Activated B cell treated with CpG ODN at 0.5 μM for 24 hours (primary cell): ENCODE results near the gene GRIK4. TPM values are rescaled to one million over a fixed set of nuclear protein-coding genes. Genes with fewer than 3 reads are reported as not detected.

Source experiments
- ATAC-seq: fragments of 200-7000 bp; cut with Tn5 transposase; one replicate; pipeline ENCODE4 v1.10.0; 2021; ENCODE audit warnings: low read depth, mild to moderate bottlenecking, moderate library complexity
- CTCF ChIA-PET: fragments of 350-600 bp; sonication (Branson Sonifier 250); formaldehyde crosslinking; loops from one replicate; lab custom pipeline; 2021; ENCODE audit warnings: antibody characterized with exemption; lab: Charles Lee
- POLR2A ChIA-PET: fragments of 350-600 bp; sonication (Branson Sonifier 250); formaldehyde crosslinking; loops from one replicate; lab custom pipeline; 2021; ENCODE audit warnings: antibody characterized with exemption; lab: Charles Lee
- DNase-seq: peaks from one replicate; pipeline ENCODE4 v3.0.0; 2022
- H3K27ac Mint-ChIP-seq: one replicate; pipeline ENCODE4 v1.8.0; 2020; ENCODE audit warnings: mixed read lengths
- H3K27me3 Mint-ChIP-seq: one replicate; pipeline ENCODE4 v1.8.0; 2021; ENCODE audit warnings: mixed read lengths
- H3K36me3 Mint-ChIP-seq: one replicate; pipeline ENCODE4 v1.8.0; 2021; ENCODE audit warnings: low read depth, mixed read lengths
- H3K4me1 Mint-ChIP-seq: one replicate; pipeline ENCODE4 v1.8.0; 2021; ENCODE audit warnings: mixed read lengths
- H3K4me3 Mint-ChIP-seq: one replicate; pipeline ENCODE4 v1.8.0; 2020; ENCODE audit warnings: mild to moderate bottlenecking, mixed read lengths
- H3K9me3 Mint-ChIP-seq: one replicate; pipeline ENCODE4 v1.8.0; 2020; ENCODE audit warnings: mixed read lengths
- CTCF ChIP-seq: fragments of 200-600 bp; IDR thresholded peaks from one replicate; pipeline ENCODE4 v1.8.0; 2022; ENCODE audit warnings: antibody characterized with exemption, mild to moderate bottlenecking
- intact Hi-C: fragments of 100-400 bp; cut with micrococcal nuclease; formaldehyde crosslinking; loops from one replicate; pipeline ENCODE4 v1.15.1; 2024
- total RNA-seq: library from RNA; stranded (reverse); gene quantifications from 2 replicates; pipeline ENCODE4 v1.2.3, GENCODE V29; 2022

The GRIK4 gene
- total RNA-seq, 1 donor from 2014 or later = not detected

DNA sequence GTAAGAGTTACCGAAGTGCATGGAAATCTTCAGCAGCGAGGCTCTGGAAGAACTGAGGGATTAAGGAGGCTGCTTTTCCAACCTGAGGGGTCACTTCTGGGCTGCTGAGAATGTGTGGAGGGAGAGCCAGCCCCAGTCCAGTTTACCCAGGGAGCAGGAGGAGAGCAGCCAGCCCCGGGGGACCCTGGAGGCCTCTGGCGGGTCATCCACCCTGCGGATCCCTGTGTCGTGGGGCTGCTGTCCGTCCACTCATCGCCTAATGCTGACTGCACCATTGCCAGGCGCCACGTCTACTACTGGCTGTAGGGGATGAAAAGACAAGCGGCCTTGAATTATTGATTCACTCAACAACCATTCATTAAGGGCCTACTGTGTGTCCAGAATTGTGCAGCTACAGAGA, 283.6 kb downstream of the GRIK4 start:
- POLR2A ChIA-PET = no interaction called here
- no peaks in the 10 kb centered on the region for H3K36me3 Mint-ChIP-seq
- DNase-seq = no peak
- H3K4me1 Mint-ChIP-seq = no peaks in the 10 kb centered on the region
- CTCF ChIA-PET = no interaction called here
- no peaks in the 10 kb centered on the region for H3K9me3 Mint-ChIP-seq
- ATAC-seq = no peak
- intact Hi-C loops = no loop called here
- no peak overlapping the region for H3K4me3 Mint-ChIP-seq
- peaks cover 4% of the 10 kb centered on the region for H3K27me3 Mint-ChIP-seq
- H3K27ac Mint-ChIP-seq = no peak overlapping the region
- TF ChIP-seq CTCF = no peak

DNA sequence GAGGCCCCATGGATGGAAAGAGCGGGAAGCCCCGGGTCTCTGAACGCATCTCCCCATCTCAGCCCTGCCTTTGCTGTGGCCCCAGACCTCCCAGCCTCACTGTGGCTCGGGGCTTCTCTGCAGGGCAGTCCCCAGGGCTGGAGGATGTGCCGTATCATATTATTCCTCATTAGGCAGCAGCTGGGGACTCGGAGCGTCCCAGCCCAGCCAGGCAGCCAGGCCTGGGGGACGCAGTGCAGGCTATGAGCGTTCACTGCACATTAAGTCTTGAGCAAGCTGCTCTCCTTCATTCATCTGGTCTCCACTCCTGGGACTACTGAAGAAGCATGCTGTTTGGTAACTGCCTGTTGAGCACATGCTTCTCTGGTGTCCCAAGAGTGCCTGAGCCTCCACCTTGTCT, 285.6 kb downstream of the GRIK4 start:
- Mint-ChIP-seq H3K36me3 (no peaks in the 10 kb centered on the region), H3K4me3 (no peak overlapping the region), H3K9me3 (no peaks in the 10 kb centered on the region), H3K27ac (no peak overlapping the region), H3K4me1 (no peaks in the 10 kb centered on the region), H3K27me3 (peaks cover 10% of the 10 kb centered on the region)
- POLR2A ChIA-PET = no interaction called here
- DNase-seq (no peak), ATAC-seq (no peak)
- intact Hi-C loops = no loop called here
- CTCF ChIA-PET = no interaction called here
- no peak for TF ChIP-seq CTCF

DNA sequence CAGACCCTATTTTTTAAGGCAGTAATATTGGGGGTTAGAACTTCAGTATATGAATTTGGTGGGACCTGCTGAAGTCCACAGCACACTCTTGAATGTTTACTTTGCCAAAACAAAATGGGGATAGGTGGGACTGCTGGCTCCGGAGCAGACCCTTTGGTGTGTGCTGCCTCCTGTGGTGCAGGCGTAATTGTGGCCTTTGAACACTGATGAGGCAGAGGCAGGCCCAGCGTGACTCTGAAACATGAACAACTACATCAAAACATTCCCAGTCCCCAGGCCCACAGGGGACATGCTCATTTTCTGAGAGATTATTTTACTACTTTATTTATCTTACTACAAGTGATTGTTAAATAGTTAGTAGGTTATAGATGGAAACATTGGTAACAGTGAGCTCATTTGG, 287.3 kb downstream of the GRIK4 start:
- ChIA-PET CTCF (no interaction called here), POLR2A (no interaction called here)
- intact Hi-C loops = no loop called here
- Mint-ChIP-seq H3K4me1 (no peaks in the 10 kb centered on the region), H3K27ac (no peak overlapping the region), H3K36me3 (no peaks in the 10 kb centered on the region), H3K27me3 (peaks cover 14% of the 10 kb centered on the region), H3K9me3 (no peaks in the 10 kb centered on the region), H3K4me3 (no peak overlapping the region)
- DNase-seq (no peak), ATAC-seq (no peak)
- no peak for TF ChIP-seq CTCF

- intact Hi-C loops = no loop called here
- DNase-seq (no peak), ATAC-seq (no peak)
- no peaks in the 10 kb centered on the region for H3K36me3 Mint-ChIP-seq
- CTCF ChIA-PET = no interaction called here
- H3K4me1 Mint-ChIP-seq = no peaks in the 10 kb centered on the region
- TF ChIP-seq CTCF = no peak
- no peaks in the 10 kb centered on the region for H3K9me3 Mint-ChIP-seq
- POLR2A ChIA-PET = no interaction called here
- no peak overlapping the region for H3K4me3 Mint-ChIP-seq
- no peak overlapping the region for H3K27ac Mint-ChIP-seq
- peaks cover 14% of the 10 kb centered on the region for H3K27me3 Mint-ChIP-seq
Observed at GRCh38 chr11:120800206-120800605, 288.7 kb downstream of the GRIK4 start.

- TF ChIP-seq CTCF = peak; percentile 23
- intact Hi-C loops = loop anchor here (1.0 kb wide), 2 partner anchors 291 to 467 kb away; partner anchors contain the start of gene GRIK4
- DNase-seq (peak; percentile 34), ATAC-seq (peak; percentile 45)
- no peak overlapping the region for H3K4me3 Mint-ChIP-seq
- peaks cover 19% of the 10 kb centered on the region for H3K27me3 Mint-ChIP-seq
- ChIA-PET POLR2A (no interaction called here), CTCF (interaction anchor here (1.1 to 1.7 kb wide), 4 partner anchors 9 to 117 kb away, joined by 3 to 6 read pairs (median 4); no protein-coding TSS in a partner anchor)
- H3K36me3 Mint-ChIP-seq = no peaks in the 10 kb centered on the region
- H3K4me1 Mint-ChIP-seq = no peaks in the 10 kb centered on the region
- H3K9me3 Mint-ChIP-seq = no peaks in the 10 kb centered on the region
- H3K27ac Mint-ChIP-seq = no peak overlapping the region
Observed at GRCh38 chr11:120801801-120802689, 290.5 kb downstream of the GRIK4 start.
